Tibial artery (tissue), 4 donors: ENCODE results near the gene MTMR3.

Source experiments
- DNase-seq, 2 donors: peaks; one replicate each; pipeline ENCODE4 v3.0.0-alpha.2; 2019
- H3K27ac ChIP-seq, 2 donors: fragments of 200-600 bp; sonication (generic) in 1 of 2; 1 replicate in 1 of 2; 2 replicates in 1 of 2; pipeline ENCODE4 v1.5.1; 2018 to 2019; ENCODE audit warnings: mild to moderate bottlenecking in 1 of 2
- H3K27me3 ChIP-seq, 2 donors: fragments of 200-600 bp; sonication (generic) in 1 of 2; one replicate each; pipeline versions ENCODE4 v1.5.1 to v1.6.0; 2016 to 2019
- H3K36me3 ChIP-seq, 3 donors: fragments of 200-600 bp; sonication (generic) in 2 of 3; one replicate each; pipeline ENCODE4 v1.5.1; 2016 to 2019; ENCODE audit warnings: mild to moderate bottlenecking in 2 of 3
- H3K4me1 ChIP-seq, 4 donors: fragments of 200-600 bp; sonication (generic) in 2 of 4; 1 replicate in 3 of 4; 2 replicates in 1 of 4; pipeline ENCODE4 v1.5.1; 2016 to 2019
- H3K4me3 ChIP-seq, 2 donors: fragments of 200-600 bp; sonication (generic) in 1 of 2; 1 replicate in 1 of 2; 2 replicates in 1 of 2; pipeline ENCODE4 v1.5.1; 2018 to 2019; ENCODE audit warnings: mild to moderate bottlenecking in 2 of 2
- H3K9me3 ChIP-seq, 3 donors: fragments of 200-600 bp; sonication (generic) in 1 of 3; one replicate each; pipeline ENCODE4 v1.5.1; 2016 to 2019
- CTCF ChIP-seq, 2 experiments: fragments of 200-600 bp in 1 of 2; fragments of 450-650 bp in 1 of 2; IDR thresholded peaks; one replicate each; pipeline ENCODE4 v1.5.1; 2017 to 2019; ENCODE audit warnings: antibody characterized with exemption in 2 of 2, mild to moderate bottlenecking in 1 of 2, moderate library complexity in 1 of 2
- intact Hi-C: fragments of 100-400 bp; cut with DNase I; formaldehyde crosslinking; loops from one replicate; pipeline ENCODE4 v1.15.0; 2023; ENCODE audit warnings: low total_unique reads

The MTMR3 gene

GRCh38 chr22:29951791-29952413, 68.9 kb downstream of the MTMR3 start:
- H3K27me3 ChIP-seq: no peaks in the 10 kb centered on the region
- H3K4me3 ChIP-seq: no peak overlapping the region
- H3K36me3 ChIP-seq: no peaks in the 10 kb centered on the region
- H3K9me3 ChIP-seq: no peaks in the 10 kb centered on the region
- peaks cover 0 to 34% (median 7%) of the 10 kb centered on the region in 4 donors for H3K4me1 ChIP-seq
- no peak for TF ChIP-seq CTCF (IDR thresholded peaks at IDR 0.05)
- H3K27ac ChIP-seq: no peak overlapping the region
- no peak for DNase-seq
- intact Hi-C loops: no loop called here

- no peaks in the 10 kb centered on the region for H3K27me3 ChIP-seq
- no peak for DNase-seq
- intact Hi-C loops: no loop called here
- H3K4me1 ChIP-seq: peaks cover 0 to 11% (median 0%) of the 10 kb centered on the region in 4 donors
- H3K9me3 ChIP-seq: no peaks in the 10 kb centered on the region
- no peaks in the 10 kb centered on the region for H3K36me3 ChIP-seq
- no peak for TF ChIP-seq CTCF (IDR thresholded peaks at IDR 0.05)
- no peak overlapping the region for H3K4me3 ChIP-seq
- H3K27ac ChIP-seq: no peak overlapping the region
These were observed 71.4 kb downstream of the MTMR3 start for GRCh38 chr22:29954203-29954855.

GRCh38 chr22:29956680-29957079, 73.7 kb downstream of the MTMR3 start:
- no peaks in the 10 kb centered on the region for H3K36me3 ChIP-seq
- H3K4me1 ChIP-seq: no peaks in the 10 kb centered on the region
- no peak overlapping the region for H3K4me3 ChIP-seq
- no peak overlapping the region for H3K27ac ChIP-seq
- no peaks in the 10 kb centered on the region for H3K9me3 ChIP-seq
- no peak for DNase-seq
- H3K27me3 ChIP-seq: no peaks in the 10 kb centered on the region
- intact Hi-C loops: no loop called here
- TF ChIP-seq CTCF (IDR thresholded peaks at IDR 0.05): no peak

GRCh38 chr22:29958170-29958569, 75.2 kb downstream of the MTMR3 start:
- DNase-seq: no peak
- Histone ChIP-seq H3K4me3 (no peak overlapping the region), H3K36me3 (no peaks in the 10 kb centered on the region), H3K27me3 (no peaks in the 10 kb centered on the region), H3K9me3 (no peaks in the 10 kb centered on the region), H3K4me1 (no peaks in the 10 kb centered on the region), H3K27ac (no peak overlapping the region)
- intact Hi-C loops: no loop called here
- TF ChIP-seq CTCF (IDR thresholded peaks at IDR 0.05): no peak

GRCh38 chr22:29964776-29965175, 81.8 kb downstream of the MTMR3 start:
- H3K4me3 ChIP-seq: no peak overlapping the region
- no peak overlapping the region for H3K27ac ChIP-seq
- no peaks in the 10 kb centered on the region for H3K27me3 ChIP-seq
- no peak for DNase-seq
- intact Hi-C loops: no loop called here
- H3K36me3 ChIP-seq: no peaks in the 10 kb centered on the region
- H3K4me1 ChIP-seq: peaks cover 0 to 2% (median 0%) of the 10 kb centered on the region in 4 donors
- no peak for TF ChIP-seq CTCF (IDR thresholded peaks at IDR 0.05)
- H3K9me3 ChIP-seq: no peaks in the 10 kb centered on the region
